Measurements from ENCODE around the gene EID3. TPM values are rescaled to one million over a fixed set of nuclear protein-coding genes. Genes with fewer than 3 reads are reported as not detected.

EID3 gene
- total and polyA plus RNA-seq, 2 donors (not counting 1 experiment from before 2014, with no cell fraction given), result 2.3 to 18.0 TPM

DNA sequence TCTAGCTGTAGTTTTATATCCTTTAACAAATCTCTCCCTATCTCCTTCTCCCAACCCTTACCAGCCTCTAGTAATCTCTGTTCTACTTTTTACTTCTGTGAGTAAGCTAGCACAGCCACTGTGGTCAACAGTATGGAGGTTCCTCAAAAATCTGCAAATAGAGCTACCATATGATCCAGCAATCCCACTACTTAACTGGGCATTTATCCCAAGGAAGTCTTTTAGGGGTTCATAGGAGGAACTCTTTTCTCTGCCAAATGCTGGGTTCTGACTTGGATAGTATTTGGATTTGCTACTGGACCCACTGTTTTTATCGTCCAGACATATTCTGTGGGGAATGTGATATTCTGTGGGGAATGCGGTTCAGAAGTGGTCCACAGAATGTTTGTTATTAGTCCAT, 41.1 kb downstream of the EID3 start:
- no peak overlapping the region for H2AFZ ChIP-seq (ENCODE audit: low read length)
- H4K20me1 ChIP-seq (ENCODE audit: control insufficient read depth, extremely low read depth, insufficient read depth, low read length), result no peaks in the 10 kb centered on the region
- H3K36me3 ChIP-seq (ENCODE audit: control insufficient read depth, insufficient read depth, low read length), result peaks cover 41% of the 10 kb centered on the region
- no peak overlapping the region for H3K9ac ChIP-seq (ENCODE audit: insufficient read depth, low read length)
- H3K4me3 ChIP-seq (replicated peaks in 1 of 4; ENCODE audit: control extremely low read depth in 1 of 4, insufficient read depth in 1 of 4, low read depth in 3 of 4, low read length in 4 of 4), result no peak overlapping the region
- H3K4me2 ChIP-seq (ENCODE audit: extremely low read depth, insufficient read depth, low read length), result no peak overlapping the region
- TF ChIP-seq CTCF (conservative IDR thresholded peaks at IDR 0.05 in 1 of 2, IDR thresholded peaks at IDR 0.05 in 1 of 2; ENCODE audit: low read depth in 1 of 2, low read length in 2 of 2) (no peak), EZH2 (IDR thresholded peaks at IDR 0.05; ENCODE audit: low read length, missing control alignments) (no peak)
- H3K9me3 ChIP-seq (ENCODE audit: control insufficient read depth, insufficient read depth, low read depth, low read length), result no peaks in the 10 kb centered on the region
- H3K27me3 ChIP-seq (ENCODE audit: control insufficient read depth, insufficient read depth, low read length), result no peaks in the 10 kb centered on the region
- peaks cover 50% of the 10 kb centered on the region for H3K79me2 ChIP-seq (ENCODE audit: control insufficient read depth, insufficient read depth, low read length)
- H3K4me1 ChIP-seq (ENCODE audit: control insufficient read depth, extremely low read depth, insufficient read depth, low read length), result no peaks in the 10 kb centered on the region
- DNase-seq (ENCODE audit: low read depth in 2 of 2), result no peak
- no peak overlapping the region for H3K27ac ChIP-seq (ENCODE audit: insufficient read depth, low read length)

- no peak for DNase-seq (ENCODE audit: low read depth in 2 of 2)
- TF ChIP-seq CTCF (conservative IDR thresholded peaks at IDR 0.05 in 1 of 2, IDR thresholded peaks at IDR 0.05 in 1 of 2; ENCODE audit: low read depth in 1 of 2, low read length in 2 of 2) (no peak), EZH2 (IDR thresholded peaks at IDR 0.05; ENCODE audit: low read length, missing control alignments) (no peak)
- H3K27me3 ChIP-seq (ENCODE audit: control insufficient read depth, insufficient read depth, low read length), result no peaks in the 10 kb centered on the region
- no peaks in the 10 kb centered on the region for H4K20me1 ChIP-seq (ENCODE audit: control insufficient read depth, extremely low read depth, insufficient read depth, low read length)
- no peak overlapping the region for H3K27ac ChIP-seq (ENCODE audit: insufficient read depth, low read length)
- no peak overlapping the region for H3K4me2 ChIP-seq (ENCODE audit: extremely low read depth, insufficient read depth, low read length)
- no peak overlapping the region for H2AFZ ChIP-seq (ENCODE audit: low read length)
- no peak overlapping the region for H3K9ac ChIP-seq (ENCODE audit: insufficient read depth, low read length)
- no peak overlapping the region for H3K4me3 ChIP-seq (replicated peaks in 1 of 4; ENCODE audit: control extremely low read depth in 1 of 4, insufficient read depth in 1 of 4, low read depth in 3 of 4, low read length in 4 of 4)
- no peaks in the 10 kb centered on the region for H3K4me1 ChIP-seq (ENCODE audit: control insufficient read depth, extremely low read depth, insufficient read depth, low read length)
- peaks cover 35% of the 10 kb centered on the region for H3K36me3 ChIP-seq (ENCODE audit: control insufficient read depth, insufficient read depth, low read length)
- H3K9me3 ChIP-seq (ENCODE audit: control insufficient read depth, insufficient read depth, low read depth, low read length), result no peaks in the 10 kb centered on the region
- H3K79me2 ChIP-seq (ENCODE audit: control insufficient read depth, insufficient read depth, low read length), result peaks cover 45% of the 10 kb centered on the region
Observed at GRCh38 chr12:104345234-104346066, 41.9 kb downstream of the EID3 start.

DNA sequence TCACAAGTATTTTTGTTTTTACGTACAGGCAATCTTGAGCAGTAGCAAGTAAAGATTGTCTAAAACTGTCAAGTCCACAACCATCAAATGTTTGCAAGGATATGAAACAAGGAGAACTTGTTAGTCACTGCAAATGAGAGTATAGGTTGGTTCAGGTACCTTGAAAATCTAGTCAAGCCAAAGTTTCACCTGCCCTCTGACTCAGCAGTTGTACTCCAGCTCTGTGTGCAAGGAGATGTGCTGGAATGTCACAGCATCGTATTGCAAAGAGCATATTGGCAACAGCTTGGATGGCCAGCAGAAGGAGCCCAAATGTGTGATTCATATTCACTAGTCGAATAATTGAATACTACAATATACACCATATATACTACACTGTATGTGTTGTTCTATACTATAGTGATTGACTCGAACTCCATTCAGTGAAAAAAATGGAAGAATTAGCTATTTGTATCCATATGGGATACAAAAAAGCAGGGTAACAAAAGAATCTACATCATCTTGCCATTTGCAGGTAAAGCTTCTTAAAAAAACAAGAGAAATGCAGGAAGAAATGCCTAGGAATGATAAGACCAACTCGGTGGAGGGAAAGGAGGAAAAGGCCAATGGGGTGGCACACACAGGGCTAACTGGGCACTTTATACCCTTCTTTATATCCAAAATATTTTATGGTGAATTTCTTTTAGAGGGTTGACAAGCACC, 44.0 kb downstream of the EID3 start:
- Histone ChIP-seq H2AFZ (ENCODE audit: low read length) (no peak overlapping the region), H3K9me3 (ENCODE audit: control insufficient read depth, insufficient read depth, low read depth, low read length) (no peaks in the 10 kb centered on the region), H3K9ac (ENCODE audit: insufficient read depth, low read length) (no peak overlapping the region), H3K27me3 (ENCODE audit: control insufficient read depth, insufficient read depth, low read length) (no peaks in the 10 kb centered on the region), H4K20me1 (ENCODE audit: control insufficient read depth, extremely low read depth, insufficient read depth, low read length) (no peaks in the 10 kb centered on the region), H3K79me2 (ENCODE audit: control insufficient read depth, insufficient read depth, low read length) (peaks cover 29% of the 10 kb centered on the region), H3K4me3 (replicated peaks in 1 of 4; ENCODE audit: control extremely low read depth in 1 of 4, insufficient read depth in 1 of 4, low read depth in 3 of 4, low read length in 4 of 4) (no peak overlapping the region), H3K36me3 (ENCODE audit: control insufficient read depth, insufficient read depth, low read length) (peaks cover 26% of the 10 kb centered on the region), H3K4me2 (ENCODE audit: extremely low read depth, insufficient read depth, low read length) (no peak overlapping the region), H3K4me1 (ENCODE audit: control insufficient read depth, extremely low read depth, insufficient read depth, low read length) (no peaks in the 10 kb centered on the region), H3K27ac (ENCODE audit: insufficient read depth, low read length) (no peak overlapping the region)
- TF ChIP-seq EZH2 (IDR thresholded peaks at IDR 0.05; ENCODE audit: low read length, missing control alignments), result no peak
- no peak for TF ChIP-seq CTCF (conservative IDR thresholded peaks at IDR 0.05 in 1 of 2, IDR thresholded peaks at IDR 0.05 in 1 of 2; ENCODE audit: low read depth in 1 of 2, low read length in 2 of 2)
- DNase-seq (ENCODE audit: low read depth in 2 of 2), result peak in 1 of 2 donors; percentile 43

Data from fibroblast of lung (primary cell).